Measurements from ENCODE around the gene ASTN2.

DNA sequence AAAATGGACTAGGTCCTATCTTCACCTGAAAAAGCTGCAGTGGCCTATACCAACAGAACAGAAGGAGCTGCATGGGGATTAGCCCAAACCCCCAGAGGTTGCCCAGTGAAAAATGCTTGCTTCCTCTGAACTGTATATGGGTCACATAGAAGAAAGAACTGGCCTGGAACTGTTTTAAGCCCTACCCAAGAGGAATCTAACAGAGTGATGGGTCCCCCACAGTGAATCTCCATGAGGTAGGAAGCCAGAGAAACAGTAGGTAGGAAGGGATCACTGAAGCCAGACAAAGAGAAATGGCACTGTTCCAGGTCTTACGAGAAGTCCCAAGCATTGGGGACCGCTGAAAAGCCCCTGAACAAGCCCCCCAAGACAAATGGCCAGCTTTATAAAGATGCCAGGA, 756.6 kb downstream of the ASTN2 start:
- TF ChIP-seq, protein P1, sequence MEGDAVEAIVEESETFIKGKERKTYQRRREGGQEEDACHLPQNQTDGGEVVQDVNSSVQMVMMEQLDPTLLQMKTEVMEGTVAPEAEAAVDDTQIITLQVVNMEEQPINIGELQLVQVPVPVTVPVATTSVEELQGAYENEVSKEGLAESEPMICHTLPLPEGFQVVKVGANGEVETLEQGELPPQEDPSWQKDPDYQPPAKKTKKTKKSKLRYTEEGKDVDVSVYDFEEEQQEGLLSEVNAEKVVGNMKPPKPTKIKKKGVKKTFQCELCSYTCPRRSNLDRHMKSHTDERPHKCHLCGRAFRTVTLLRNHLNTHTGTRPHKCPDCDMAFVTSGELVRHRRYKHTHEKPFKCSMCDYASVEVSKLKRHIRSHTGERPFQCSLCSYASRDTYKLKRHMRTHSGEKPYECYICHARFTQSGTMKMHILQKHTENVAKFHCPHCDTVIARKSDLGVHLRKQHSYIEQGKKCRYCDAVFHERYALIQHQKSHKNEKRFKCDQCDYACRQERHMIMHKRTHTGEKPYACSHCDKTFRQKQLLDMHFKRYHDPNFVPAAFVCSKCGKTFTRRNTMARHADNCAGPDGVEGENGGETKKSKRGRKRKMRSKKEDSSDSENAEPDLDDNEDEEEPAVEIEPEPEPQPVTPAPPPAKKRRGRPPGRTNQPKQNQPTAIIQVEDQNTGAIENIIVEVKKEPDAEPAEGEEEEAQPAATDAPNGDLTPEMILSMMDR (IDR thresholded peaks at IDR 0.05) = no peak
- TF ChIP-seq POLR2A (IDR thresholded peaks at IDR 0.05) = no peak
- no peak for TF ChIP-seq EP300 (IDR thresholded peaks at IDR 0.05)
- no peak for TF ChIP-seq POLR2AphosphoS5 (IDR thresholded peaks at IDR 0.05)

Measured in sigmoid colon (tissue), 4 donors.